ENCODE data around the gene MTMR10.

The MTMR10 gene

GRCh38 chr15:31005660-31006059 lies 14.2 kb upstream of the MTMR10 start:
- H3K4me3 ChIP-seq (ENCODE audit: low read length) = no peak overlapping the region
- no peaks in the 10 kb centered on the region for H3K9me3 ChIP-seq (ENCODE audit: insufficient read depth, low read depth, low read length)
- no peak overlapping the region for H3K27ac ChIP-seq (ENCODE audit: low read length)
- H3K36me3 ChIP-seq (ENCODE audit: insufficient read depth, low read depth, low read length) = no peaks in the 10 kb centered on the region
- H3K27me3 ChIP-seq (ENCODE audit: insufficient read depth, low read length) = no peaks in the 10 kb centered on the region
- H3K4me1 ChIP-seq (ENCODE audit: insufficient read depth, low read length) = peaks cover 6% of the 10 kb centered on the region; the same call in 1 of the 2 replicates
- H3K9ac ChIP-seq (ENCODE audit: low read depth, low read length) = no peak overlapping the region

DNA sequence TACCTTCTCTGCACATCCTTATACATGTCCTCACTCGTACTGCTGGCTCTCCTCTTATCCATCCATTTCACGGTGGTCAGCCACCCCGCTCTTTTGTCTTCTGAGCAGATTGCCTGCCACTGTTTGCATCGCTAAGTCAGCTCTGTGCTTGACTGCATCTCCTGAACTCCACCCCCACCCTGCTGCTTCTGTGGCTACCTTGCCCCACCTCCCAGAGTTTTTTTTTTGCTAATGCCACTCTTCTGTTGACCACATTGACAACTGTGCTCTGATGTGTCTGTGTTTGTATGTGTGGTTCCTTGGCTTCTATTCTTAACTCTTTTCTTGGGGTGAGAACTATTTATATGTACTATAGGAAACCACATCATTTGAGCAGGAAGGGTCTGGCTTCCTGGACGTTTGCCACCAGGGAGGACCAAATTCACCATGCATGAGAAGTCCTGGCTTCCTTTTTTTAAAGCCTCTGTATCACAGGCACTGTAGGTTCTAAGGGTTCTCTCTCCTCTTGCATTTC lies 12.8 kb upstream of the MTMR10 start:
- H3K27ac ChIP-seq (ENCODE audit: low read length) = no peak overlapping the region
- peaks cover 6% of the 10 kb centered on the region; the same call in 1 of the 2 replicates for H3K4me1 ChIP-seq (ENCODE audit: insufficient read depth, low read length)
- H3K9me3 ChIP-seq (ENCODE audit: insufficient read depth, low read depth, low read length) = no peaks in the 10 kb centered on the region
- no peak overlapping the region for H3K9ac ChIP-seq (ENCODE audit: low read depth, low read length)
- H3K27me3 ChIP-seq (ENCODE audit: insufficient read depth, low read length) = no peaks in the 10 kb centered on the region
- H3K4me3 ChIP-seq (ENCODE audit: low read length) = no peak overlapping the region
- no peaks in the 10 kb centered on the region for H3K36me3 ChIP-seq (ENCODE audit: insufficient read depth, low read depth, low read length)

DNA sequence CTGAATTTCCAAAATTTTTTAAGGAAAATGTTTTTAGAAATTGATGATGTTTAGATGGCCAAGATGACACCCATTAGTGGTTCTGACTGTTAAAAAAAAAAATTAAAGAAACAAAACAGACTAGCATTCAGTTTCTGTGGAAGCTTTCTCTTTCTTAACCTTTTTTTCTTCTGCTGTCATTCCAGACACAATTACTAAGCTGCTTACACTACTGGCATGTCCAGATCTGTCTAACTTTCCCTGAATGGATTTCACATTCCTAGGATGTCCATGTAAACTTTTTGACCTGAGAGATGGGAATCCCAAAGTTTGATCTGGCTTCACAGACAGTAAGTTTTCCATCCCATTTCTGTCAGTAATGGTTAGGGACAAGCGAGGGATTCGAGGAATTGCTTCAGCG lies 10.3 kb upstream of the MTMR10 start:
- H3K4me1 ChIP-seq (ENCODE audit: insufficient read depth, low read length) = peaks cover 6% of the 10 kb centered on the region; the same call in 1 of the 2 replicates
- no peak overlapping the region for H3K27ac ChIP-seq (ENCODE audit: low read length)
- H3K9me3 ChIP-seq (ENCODE audit: insufficient read depth, low read depth, low read length) = no peaks in the 10 kb centered on the region
- H3K36me3 ChIP-seq (ENCODE audit: insufficient read depth, low read depth, low read length) = no peaks in the 10 kb centered on the region
- no peak overlapping the region for H3K9ac ChIP-seq (ENCODE audit: low read depth, low read length)
- no peaks in the 10 kb centered on the region for H3K27me3 ChIP-seq (ENCODE audit: insufficient read depth, low read length)
- H3K4me3 ChIP-seq (ENCODE audit: low read length) = no peak overlapping the region

- H3K9ac ChIP-seq (ENCODE audit: low read depth, low read length) = no peak overlapping the region
- no peaks in the 10 kb centered on the region for H3K27me3 ChIP-seq (ENCODE audit: insufficient read depth, low read length)
- H3K4me1 ChIP-seq (ENCODE audit: insufficient read depth, low read length) = peaks cover 6% of the 10 kb centered on the region; the same call in 1 of the 2 replicates
- no peak overlapping the region for H3K4me3 ChIP-seq (ENCODE audit: low read length)
- no peaks in the 10 kb centered on the region for H3K36me3 ChIP-seq (ENCODE audit: insufficient read depth, low read depth, low read length)
- no peak overlapping the region for H3K27ac ChIP-seq (ENCODE audit: low read length)
- H3K9me3 ChIP-seq (ENCODE audit: insufficient read depth, low read depth, low read length) = no peaks in the 10 kb centered on the region
Observed at GRCh38 chr15:30999729-31000128, 8.3 kb upstream of the MTMR10 start.

- Histone ChIP-seq H3K9me3 (ENCODE audit: insufficient read depth, low read depth, low read length) (no peaks in the 10 kb centered on the region), H3K27ac (ENCODE audit: low read length) (no peak overlapping the region), H3K9ac (ENCODE audit: low read depth, low read length) (no peak overlapping the region), H3K4me3 (ENCODE audit: low read length) (no peak overlapping the region), H3K36me3 (ENCODE audit: insufficient read depth, low read depth, low read length) (no peaks in the 10 kb centered on the region), H3K4me1 (ENCODE audit: insufficient read depth, low read length) (no peaks in the 10 kb centered on the region), H3K27me3 (ENCODE audit: insufficient read depth, low read length) (no peaks in the 10 kb centered on the region)
Observed at GRCh38 chr15:30997270-30997669, 5.8 kb upstream of the MTMR10 start.

DNA sequence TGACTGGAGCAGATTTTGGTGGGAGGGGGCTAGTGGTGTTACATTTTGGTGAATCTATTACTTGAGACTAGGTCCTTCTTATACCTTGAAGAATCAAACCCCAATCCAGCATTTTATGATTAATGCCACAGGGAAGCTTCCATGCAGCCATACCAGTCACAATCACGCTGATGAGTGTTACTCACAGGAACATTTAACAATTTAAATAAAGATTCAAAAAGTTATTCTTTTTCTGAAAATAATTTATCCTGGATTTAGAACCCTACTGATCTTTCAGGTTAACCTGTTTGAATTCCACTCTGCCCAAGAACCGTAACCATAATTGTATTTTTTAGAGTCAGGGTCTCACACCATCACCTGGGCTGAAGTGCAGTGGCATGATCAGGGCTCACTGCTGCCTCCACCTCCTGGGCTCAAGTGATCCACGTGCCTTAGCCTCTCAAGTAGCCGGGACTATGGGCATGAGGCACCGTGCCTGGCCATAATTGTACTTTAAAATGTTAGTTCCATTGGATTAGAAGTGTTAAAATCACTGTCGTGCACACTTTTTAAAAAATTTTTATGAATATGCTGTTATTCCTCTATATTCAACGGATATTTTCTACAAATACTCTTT lies 929 bp upstream of the MTMR10 start:
- Histone ChIP-seq H3K4me1 (ENCODE audit: insufficient read depth, low read length) (peaks cover 5% of the 10 kb centered on the region; the same call in 1 of the 2 replicates), H3K9ac (ENCODE audit: low read depth, low read length) (peak overlapping the region; percentile 80; the same call in 1 of the 2 replicates), H3K4me3 (ENCODE audit: low read length) (peak overlapping the region; percentile 78), H3K9me3 (ENCODE audit: insufficient read depth, low read depth, low read length) (no peaks in the 10 kb centered on the region), H3K27ac (ENCODE audit: low read length) (no peak overlapping the region), H3K36me3 (ENCODE audit: insufficient read depth, low read depth, low read length) (no peaks in the 10 kb centered on the region), H3K27me3 (ENCODE audit: insufficient read depth, low read length) (no peaks in the 10 kb centered on the region)

GRCh38 chr15:30990446-30991254 lies 778 bp downstream of the MTMR10 start:
- Histone ChIP-seq H3K36me3 (ENCODE audit: insufficient read depth, low read depth, low read length) (peaks cover 6% of the 10 kb centered on the region), H3K4me1 (ENCODE audit: insufficient read depth, low read length) (peaks cover 5% of the 10 kb centered on the region; the same call in 1 of the 2 replicates), H3K9ac (ENCODE audit: low read depth, low read length) (peak overlapping the region; percentile 85), H3K4me3 (ENCODE audit: low read length) (peak overlapping the region; percentile 78), H3K27me3 (ENCODE audit: insufficient read depth, low read length) (no peaks in the 10 kb centered on the region), H3K27ac (ENCODE audit: low read length) (no peak overlapping the region), H3K9me3 (ENCODE audit: insufficient read depth, low read depth, low read length) (no peaks in the 10 kb centered on the region)

DNA sequence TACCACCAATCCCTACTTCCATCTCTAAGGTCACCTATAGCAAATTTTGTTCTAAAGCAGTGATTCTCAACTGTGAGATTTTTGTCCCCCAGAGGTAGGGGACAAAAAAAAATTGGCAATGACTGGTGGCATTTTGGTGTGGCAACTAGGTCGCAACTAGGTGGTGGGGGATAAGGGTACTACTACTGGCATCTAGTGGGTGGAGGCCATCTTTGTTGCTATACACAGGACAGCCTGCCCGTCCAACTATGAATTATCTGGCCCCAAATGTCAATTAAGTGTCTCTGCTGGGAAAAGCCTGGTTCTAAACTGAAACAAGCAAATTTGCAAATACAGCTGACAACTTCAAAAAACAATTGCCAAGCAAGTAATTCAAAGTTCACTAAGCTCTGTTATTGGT lies 1.4 kb downstream of the MTMR10 start:
- Histone ChIP-seq H3K36me3 (ENCODE audit: insufficient read depth, low read depth, low read length) (peaks cover 12% of the 10 kb centered on the region), H3K4me1 (ENCODE audit: insufficient read depth, low read length) (peaks cover 5% of the 10 kb centered on the region), H3K4me3 (ENCODE audit: low read length) (peak overlapping the region; percentile 78), H3K9me3 (ENCODE audit: insufficient read depth, low read depth, low read length) (no peaks in the 10 kb centered on the region), H3K27ac (ENCODE audit: low read length) (no peak overlapping the region), H3K27me3 (ENCODE audit: insufficient read depth, low read length) (no peaks in the 10 kb centered on the region), H3K9ac (ENCODE audit: low read depth, low read length) (no peak overlapping the region)

DNA sequence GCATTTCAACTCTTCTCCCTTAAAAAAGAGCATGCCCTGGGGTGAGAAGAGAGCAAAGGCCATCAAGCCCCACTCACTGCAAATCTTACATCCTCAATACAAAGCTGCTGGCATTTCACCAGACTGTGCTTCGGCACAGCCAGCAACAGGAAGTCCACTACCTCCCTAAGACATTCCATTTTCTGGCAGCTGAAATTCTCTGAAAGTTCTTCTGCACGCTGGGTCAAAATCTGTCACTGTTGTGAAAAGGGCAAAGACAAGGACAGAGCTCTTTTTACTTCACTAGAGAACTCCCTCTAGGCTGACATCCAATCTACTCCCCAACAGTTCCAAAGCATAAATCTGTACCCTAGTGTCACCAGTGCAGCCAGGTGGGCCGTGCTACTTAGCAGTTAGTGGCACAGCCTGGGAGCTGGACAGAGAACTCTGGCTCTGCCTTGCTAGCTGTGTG lies 6.3 kb downstream of the MTMR10 start:
- H3K4me1 ChIP-seq (ENCODE audit: insufficient read depth, low read length) = peaks cover under 1% of the 10 kb centered on the region; the same call in 1 of the 2 replicates
- H3K27me3 ChIP-seq (ENCODE audit: insufficient read depth, low read length) = no peaks in the 10 kb centered on the region
- no peak overlapping the region for H3K4me3 ChIP-seq (ENCODE audit: low read length)
- no peak overlapping the region for H3K27ac ChIP-seq (ENCODE audit: low read length)
- H3K9me3 ChIP-seq (ENCODE audit: insufficient read depth, low read depth, low read length) = no peaks in the 10 kb centered on the region
- H3K36me3 ChIP-seq (ENCODE audit: insufficient read depth, low read depth, low read length) = peaks cover 21% of the 10 kb centered on the region
- no peak overlapping the region for H3K9ac ChIP-seq (ENCODE audit: low read depth, low read length)

GRCh38 chr15:30984542-30984941 lies 6.9 kb downstream of the MTMR10 start:
- Histone ChIP-seq H3K36me3 (ENCODE audit: insufficient read depth, low read depth, low read length) (peaks cover 22% of the 10 kb centered on the region), H3K27me3 (ENCODE audit: insufficient read depth, low read length) (no peaks in the 10 kb centered on the region), H3K4me1 (ENCODE audit: insufficient read depth, low read length) (no peaks in the 10 kb centered on the region; the same call in 1 of the 2 replicates), H3K9me3 (ENCODE audit: insufficient read depth, low read depth, low read length) (no peaks in the 10 kb centered on the region), H3K27ac (ENCODE audit: low read length) (no peak overlapping the region), H3K9ac (ENCODE audit: low read depth, low read length) (no peak overlapping the region), H3K4me3 (ENCODE audit: low read length) (no peak overlapping the region)

DNA sequence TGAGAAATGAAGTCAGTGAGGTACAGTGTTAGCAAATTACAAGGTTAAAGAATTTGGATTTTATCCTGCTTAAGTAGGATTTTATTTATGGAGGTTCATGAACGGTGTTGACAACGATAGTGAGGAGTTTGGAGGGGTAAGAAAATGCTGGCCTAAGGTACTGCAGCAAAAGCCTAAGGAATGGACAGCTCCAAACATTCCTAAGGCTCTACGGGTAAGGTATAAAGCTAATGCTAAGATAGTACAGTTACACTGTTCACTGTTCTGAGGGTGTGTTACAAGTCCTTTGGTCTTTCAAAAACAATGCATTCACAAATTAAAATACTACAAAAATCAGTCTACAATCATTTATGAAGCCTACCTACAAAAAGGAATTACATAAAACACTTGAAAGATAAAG lies 7.3 kb downstream of the MTMR10 start:
- Histone ChIP-seq H3K9me3 (ENCODE audit: insufficient read depth, low read depth, low read length) (no peaks in the 10 kb centered on the region), H3K27ac (ENCODE audit: low read length) (no peak overlapping the region), H3K36me3 (ENCODE audit: insufficient read depth, low read depth, low read length) (peaks cover 22% of the 10 kb centered on the region), H3K4me3 (ENCODE audit: low read length) (no peak overlapping the region), H3K27me3 (ENCODE audit: insufficient read depth, low read length) (no peaks in the 10 kb centered on the region), H3K4me1 (ENCODE audit: insufficient read depth, low read length) (no peaks in the 10 kb centered on the region; the same call in 1 of the 2 replicates), H3K9ac (ENCODE audit: low read depth, low read length) (no peak overlapping the region)

- H3K9ac ChIP-seq (ENCODE audit: low read depth, low read length) = no peak overlapping the region
- H3K36me3 ChIP-seq (ENCODE audit: insufficient read depth, low read depth, low read length) = peaks cover 17% of the 10 kb centered on the region
- no peaks in the 10 kb centered on the region for H3K27me3 ChIP-seq (ENCODE audit: insufficient read depth, low read length)
- H3K9me3 ChIP-seq (ENCODE audit: insufficient read depth, low read depth, low read length) = no peaks in the 10 kb centered on the region
- no peak overlapping the region for H3K27ac ChIP-seq (ENCODE audit: low read length)
- H3K4me1 ChIP-seq (ENCODE audit: insufficient read depth, low read length) = no peaks in the 10 kb centered on the region
- H3K4me3 ChIP-seq (ENCODE audit: low read length) = no peak overlapping the region
Observed at GRCh38 chr15:30979457-30979856, 12.0 kb downstream of the MTMR10 start.

Data from iPS-20b (cell line).